Measurements from ENCODE around the gene ALDH4A1.

DNA sequence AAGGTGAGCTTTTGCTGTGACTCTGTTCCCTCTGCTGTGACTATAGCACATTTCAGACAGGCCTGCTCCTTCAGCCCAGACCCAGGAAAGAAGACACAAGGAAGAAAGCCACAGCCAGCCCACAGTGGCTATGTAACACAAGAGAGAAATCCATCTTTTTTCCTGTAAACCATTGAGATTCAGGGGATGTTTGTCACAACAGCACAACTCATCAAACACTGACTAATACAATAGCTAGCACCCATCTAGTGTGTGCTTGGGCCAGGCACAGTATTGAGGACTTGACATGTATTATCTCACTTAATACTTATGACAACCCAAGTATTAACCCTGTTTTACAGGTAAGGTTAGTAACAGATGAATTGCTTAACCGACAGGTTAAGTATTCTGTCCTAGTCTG lies 72.7 kb downstream of the ALDH4A1 start:
- TF ChIP-seq, protein P1, sequence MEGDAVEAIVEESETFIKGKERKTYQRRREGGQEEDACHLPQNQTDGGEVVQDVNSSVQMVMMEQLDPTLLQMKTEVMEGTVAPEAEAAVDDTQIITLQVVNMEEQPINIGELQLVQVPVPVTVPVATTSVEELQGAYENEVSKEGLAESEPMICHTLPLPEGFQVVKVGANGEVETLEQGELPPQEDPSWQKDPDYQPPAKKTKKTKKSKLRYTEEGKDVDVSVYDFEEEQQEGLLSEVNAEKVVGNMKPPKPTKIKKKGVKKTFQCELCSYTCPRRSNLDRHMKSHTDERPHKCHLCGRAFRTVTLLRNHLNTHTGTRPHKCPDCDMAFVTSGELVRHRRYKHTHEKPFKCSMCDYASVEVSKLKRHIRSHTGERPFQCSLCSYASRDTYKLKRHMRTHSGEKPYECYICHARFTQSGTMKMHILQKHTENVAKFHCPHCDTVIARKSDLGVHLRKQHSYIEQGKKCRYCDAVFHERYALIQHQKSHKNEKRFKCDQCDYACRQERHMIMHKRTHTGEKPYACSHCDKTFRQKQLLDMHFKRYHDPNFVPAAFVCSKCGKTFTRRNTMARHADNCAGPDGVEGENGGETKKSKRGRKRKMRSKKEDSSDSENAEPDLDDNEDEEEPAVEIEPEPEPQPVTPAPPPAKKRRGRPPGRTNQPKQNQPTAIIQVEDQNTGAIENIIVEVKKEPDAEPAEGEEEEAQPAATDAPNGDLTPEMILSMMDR (IDR thresholded peaks at IDR 0.05; ENCODE audit: low read depth, low read length), result no peak
- no peak for TF ChIP-seq EZH2phosphoT487 (IDR thresholded peaks at IDR 0.05; ENCODE audit: low read depth)
